HG02884 (cell line): Measurements from ENCODE around the gene ZNF337.
"Not testable (repeated sequence)": the region's sequence is repeated elsewhere in the genome, so short reads cannot be mapped to it uniquely, and the experiment has no call there.

ENCODE experiments used
- ATAC-seq: cut with Tn5 transposase; IDR thresholded peaks from one replicate; pipeline ENCODE4 v1.9.1; 2021; ENCODE audit warnings: mild to moderate bottlenecking, moderate library complexity; ENCODE audit not compliant: unreplicated experiment

ZNF337 gene

GRCh38 chr20:25696371-25697131, at the start of gene ZNF337:
TSS of gene ZNF337 (minus strand) at chr20:25696853. CDS start at chr20:25686417, 10,436 bp downstream.
- peak; percentile 96 for ATAC-seq

DNA sequence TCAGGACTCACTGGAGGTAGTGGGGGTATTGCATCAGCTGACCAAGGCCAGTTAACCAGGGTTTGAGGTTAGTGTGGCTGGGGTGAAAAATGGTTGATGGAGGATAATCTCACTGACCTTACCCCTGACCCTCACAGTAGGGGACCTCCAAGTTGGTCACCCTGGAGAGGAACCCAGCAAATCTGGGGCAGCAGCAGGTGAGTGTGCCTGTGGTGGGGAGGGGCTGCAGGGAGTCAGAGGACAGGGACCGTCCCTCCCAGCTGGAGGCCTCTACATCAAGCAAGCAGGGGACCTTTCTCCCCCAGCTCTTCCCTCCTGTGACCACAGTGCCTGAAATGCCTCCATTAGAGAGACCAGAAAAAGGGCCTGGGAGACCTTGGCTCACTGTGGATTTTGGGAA, 49.1 kb upstream of the ZNF337 start:
- ATAC-seq: no peak

- ATAC-seq: no peak
Observed at GRCh38 chr20:25745100-25745499, 48.4 kb upstream of the ZNF337 start.

DNA sequence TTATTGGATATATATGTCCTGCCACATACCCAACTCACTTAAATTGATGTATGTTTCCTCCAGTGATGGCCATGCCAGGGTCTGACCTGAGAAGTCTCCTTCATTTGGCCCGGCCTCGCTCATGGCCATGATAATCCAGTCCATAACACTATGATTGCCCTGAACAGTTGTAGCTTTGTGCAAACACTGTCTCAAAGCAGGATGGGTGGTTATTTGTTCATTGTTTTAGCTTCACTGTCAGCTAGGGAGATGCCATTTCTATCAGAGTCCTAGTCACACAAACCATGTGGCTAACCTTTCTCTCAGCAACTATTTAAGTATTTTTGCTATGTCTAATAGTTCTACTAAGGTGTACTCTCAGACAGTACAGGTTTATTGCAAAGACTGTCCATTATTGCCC, 47.6 kb upstream of the ZNF337 start:
- no peak for ATAC-seq

DNA sequence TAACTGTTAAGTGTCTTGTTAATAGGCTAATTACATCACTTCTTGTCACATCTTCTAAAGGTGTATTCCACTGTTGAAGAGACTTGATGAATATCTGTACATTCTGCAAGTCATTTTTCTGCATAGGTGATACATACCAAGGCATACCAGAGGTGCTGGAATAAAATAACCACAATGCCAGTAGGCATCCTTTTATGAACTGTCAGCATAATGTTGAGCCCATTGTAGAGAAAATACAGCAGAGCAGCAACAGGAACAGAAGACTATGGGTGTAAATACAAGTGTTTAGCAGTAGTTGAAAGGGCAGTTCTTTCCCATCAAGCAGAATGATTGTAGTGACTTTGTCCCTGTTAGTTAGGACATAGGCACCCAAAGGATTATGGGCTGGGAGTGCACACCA, 44.4 kb upstream of the ZNF337 start:
- ATAC-seq: no peak

DNA sequence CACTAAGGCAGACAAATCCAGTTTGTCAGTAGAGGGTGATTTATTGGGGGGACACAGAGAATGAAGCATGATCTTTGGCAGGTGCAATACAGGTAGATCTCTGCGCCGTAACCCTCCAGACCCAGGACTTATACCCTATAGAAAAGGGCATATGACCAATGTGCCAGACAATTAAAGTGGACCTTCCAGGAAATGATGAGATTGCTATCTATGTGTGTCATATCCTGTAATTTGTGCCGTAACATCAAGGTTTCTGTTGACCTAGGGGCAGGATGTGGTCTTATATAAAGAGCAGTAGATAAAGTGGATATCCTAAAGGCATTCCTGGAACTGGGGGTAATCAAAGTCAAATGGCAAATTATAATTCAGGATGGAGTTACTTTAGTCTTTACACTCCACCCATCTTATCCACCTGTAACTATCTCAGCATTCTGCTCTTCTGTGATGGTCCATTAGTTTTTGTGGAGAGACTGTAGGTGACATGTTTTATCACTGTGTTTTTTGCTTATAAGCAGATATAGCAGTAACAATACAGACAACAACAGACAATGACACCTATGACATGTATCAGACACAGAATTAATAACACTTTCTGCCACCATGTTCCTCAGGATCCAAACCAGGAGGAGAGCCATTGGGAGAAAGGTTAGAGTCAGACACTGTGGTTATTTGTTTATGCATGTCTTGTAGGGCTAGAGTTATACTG, 43.1 kb upstream of the ZNF337 start:
- ATAC-seq: no peak

GRCh38 chr20:25738198-25738597, 41.5 kb upstream of the ZNF337 start:
- no peak for ATAC-seq

DNA sequence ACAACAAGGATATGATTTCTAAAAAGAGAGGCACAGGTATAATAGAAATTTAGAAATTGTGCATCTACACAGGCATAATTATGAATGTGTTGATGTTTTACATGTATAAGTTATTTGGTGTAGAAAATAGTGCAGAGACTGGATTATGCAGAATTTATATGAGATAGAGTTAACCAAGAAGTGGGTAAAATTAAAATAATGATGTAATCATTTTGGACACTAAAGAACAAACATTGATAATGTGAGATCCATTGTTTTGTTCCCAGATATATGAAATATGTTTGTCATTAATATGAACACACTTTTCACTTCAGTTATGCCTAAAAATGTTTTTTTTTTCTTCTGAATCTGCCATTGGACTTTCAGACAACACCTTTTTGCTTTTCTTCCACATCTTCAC, 37.2 kb upstream of the ZNF337 start:
- ATAC-seq: no peak

DNA sequence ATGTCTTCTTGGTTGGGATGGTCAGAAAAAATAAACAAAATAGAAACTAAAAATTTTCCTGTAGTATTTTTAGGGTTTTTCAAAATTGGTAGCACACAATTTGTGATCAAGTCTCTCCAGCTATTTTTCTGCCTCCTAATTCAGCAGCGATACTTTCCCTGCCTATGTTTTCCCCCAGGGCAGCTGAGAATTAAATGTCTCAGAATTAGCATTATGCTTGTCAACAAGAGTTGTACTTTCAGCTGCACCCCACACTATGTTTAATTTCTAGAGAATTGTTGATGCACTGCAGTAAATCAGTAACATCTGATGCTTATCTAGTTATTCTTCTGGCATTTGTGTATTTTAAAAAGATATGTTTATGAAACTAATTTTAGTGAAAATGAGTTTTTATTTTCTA, 34.2 kb upstream of the ZNF337 start:
- no peak for ATAC-seq

GRCh38 chr20:25726357-25726756, 29.7 kb upstream of the ZNF337 start:
- ATAC-seq: no peak

DNA sequence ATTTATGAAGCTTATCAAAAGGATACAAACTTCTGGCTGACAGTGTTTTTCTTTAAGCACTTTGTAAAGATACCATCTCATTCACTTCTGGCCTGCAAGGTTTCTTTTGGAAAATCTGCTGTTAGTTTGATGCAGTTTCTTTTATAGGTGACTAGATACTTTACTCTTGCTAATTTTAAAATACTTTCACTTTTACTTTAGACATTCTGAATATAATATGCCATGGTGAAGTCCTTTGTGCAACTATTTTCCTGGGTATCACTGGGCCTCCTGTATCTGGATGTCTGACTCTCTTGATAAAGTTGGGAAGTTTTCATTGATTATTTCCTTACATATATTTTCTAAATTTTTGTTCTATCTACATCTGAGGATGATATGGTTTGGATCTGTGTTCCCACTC, 29.0 kb upstream of the ZNF337 start:
- ATAC-seq: no peak

GRCh38 chr20:25723975-25724374, 27.3 kb upstream of the ZNF337 start:
- ATAC-seq: no peak

DNA sequence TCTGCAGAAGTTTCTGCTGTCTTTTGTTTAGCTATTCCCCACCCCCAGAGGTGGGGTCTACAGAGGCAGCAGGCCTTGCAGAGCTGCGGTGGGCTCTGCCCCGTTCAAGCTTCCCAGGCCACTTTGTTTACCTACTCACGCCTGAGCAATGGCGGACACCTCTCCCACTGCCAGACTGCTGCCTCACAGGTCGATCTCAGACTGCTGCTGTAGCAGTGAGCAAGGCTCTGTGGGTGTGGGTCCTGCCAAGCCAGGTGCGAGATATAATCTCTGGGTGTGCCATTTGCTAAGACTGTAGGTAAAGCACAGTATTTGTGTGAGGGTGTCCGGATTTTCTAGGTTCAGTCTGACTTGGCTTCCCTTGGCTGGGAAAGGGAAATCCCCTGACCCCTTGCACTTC, 23.6 kb upstream of the ZNF337 start:
- no peak for ATAC-seq

DNA sequence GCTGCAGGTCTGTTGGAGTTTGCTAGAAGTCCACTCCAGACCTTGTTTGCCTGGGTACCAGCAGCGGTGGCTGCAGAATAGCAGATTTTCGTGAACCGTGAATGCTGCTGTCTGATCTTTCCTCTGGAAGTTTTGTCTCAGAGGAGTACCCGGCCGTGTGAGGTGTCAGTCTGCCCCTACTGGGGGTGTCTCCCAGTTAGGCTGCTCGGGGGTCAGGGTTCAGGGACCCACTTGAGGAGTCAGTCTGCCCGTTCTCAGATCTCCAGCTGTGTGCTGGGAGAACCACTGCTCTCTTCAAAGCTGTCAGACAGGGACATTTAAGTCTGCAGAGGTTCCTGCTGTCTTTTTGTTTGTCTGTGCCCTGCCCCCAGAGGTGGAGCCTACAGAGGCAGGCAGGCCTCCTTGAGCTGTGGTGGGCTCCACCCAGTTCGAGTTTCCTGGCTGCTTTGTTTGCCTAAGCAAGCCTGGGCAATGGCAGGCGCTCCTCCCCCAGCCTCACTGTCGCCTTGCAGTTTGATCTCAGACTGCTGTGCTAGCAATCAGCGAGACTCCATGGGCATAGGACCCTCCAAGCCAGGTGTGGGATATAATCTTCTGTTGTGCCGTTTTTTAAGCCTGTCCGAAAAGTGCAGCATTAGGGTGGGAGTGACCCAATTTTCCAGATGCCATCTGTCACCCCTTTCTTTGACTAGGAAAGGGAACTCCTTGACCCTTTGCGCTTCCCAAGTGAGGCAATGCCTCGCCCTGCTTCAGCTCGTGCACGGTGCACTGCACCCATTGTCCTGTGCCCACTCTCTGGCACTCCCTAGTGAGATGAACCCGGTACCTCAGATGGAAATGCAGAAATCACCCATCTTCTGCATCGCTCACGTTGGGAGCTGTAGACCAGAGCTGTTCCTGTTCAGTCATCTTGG, 22.5 kb upstream of the ZNF337 start:
- ATAC-seq: not testable (repeated sequence)

DNA sequence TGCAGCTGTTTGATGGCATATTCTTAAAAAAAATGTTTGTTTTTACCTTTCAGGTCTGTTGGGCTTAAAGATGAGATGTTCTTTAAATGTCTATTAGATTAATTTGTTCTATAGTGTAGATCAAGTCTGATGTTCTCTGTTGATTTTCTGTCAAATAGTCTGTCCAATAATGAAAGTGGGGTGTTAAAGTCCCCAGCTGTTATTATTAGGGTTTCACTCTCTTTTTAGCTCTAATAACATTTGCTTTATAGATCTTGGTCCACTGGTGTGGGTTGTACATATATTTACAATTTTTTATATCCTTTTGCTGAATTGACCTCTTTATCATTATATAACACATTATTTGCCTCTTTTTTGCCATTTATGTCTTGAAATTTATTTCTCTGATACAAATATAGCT, 11.0 kb upstream of the ZNF337 start:
- ATAC-seq: no peak

- ATAC-seq: no peak
Observed at GRCh38 chr20:25706793-25707192, 10.1 kb upstream of the ZNF337 start.

GRCh38 chr20:25705830-25706351, 9.2 kb upstream of the ZNF337 start:
- no peak for ATAC-seq

DNA sequence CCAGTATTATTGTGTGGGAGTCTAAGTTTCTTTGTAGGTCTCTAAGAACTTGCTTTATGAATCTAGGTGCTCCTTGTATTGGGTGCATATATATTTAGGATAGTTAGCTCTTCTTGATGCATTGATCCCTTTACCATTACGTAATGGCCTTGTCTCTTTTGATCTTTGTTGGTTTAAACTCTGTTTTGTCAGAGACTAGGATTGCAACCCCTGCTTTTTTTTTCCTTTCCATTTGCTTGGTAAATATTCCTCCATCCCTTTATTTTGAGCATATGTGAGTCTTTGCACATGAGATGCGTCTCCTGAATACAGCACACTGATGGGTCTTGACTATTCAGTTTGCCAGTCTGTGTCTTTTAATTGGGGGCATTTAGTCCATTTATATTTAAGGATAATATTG, 7.7 kb upstream of the ZNF337 start:
- ATAC-seq: not testable (repeated sequence)

DNA sequence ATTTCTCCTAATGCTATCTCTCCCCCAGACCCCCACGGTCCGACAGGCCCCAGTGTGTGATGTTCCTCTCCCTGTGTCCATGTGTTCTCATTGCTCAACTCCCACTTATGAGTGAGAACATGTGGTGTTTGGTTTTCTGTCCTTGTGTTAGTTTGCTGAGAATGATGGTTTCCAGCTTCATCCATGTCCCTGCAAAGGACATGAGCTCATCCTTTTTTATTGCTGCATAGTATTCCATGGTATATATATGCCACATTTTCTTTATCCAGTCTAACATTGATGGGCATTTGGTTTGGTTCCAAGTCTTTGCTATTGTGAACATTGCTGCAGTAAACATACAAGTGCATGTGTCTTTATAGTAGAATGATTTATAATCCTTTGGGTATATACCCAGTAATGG, 4.2 kb upstream of the ZNF337 start:
- ATAC-seq: not testable (repeated sequence)

GRCh38 chr20:25699914-25700313, 3.3 kb upstream of the ZNF337 start:
- ATAC-seq: no peak

GRCh38 chr20:25697132-25697446, 436 bp upstream of the ZNF337 start:
- no peak for ATAC-seq
